SKM-1 treated with dmso at 0.1 percent for 144 hours (cell line): ENCODE measurements around the gene DELE1.
"Not testable (repeated sequence)": the region's sequence is repeated elsewhere in the genome, so short reads cannot be mapped to it uniquely, and the experiment has no call there.

ENCODE experiments used
- DNase-seq: peaks from one replicate; lab custom pipeline; 2025; ENCODE audit not compliant: unreplicated experiment; lab: John Stamatoyannopoulos, UW

The DELE1 gene

DNA sequence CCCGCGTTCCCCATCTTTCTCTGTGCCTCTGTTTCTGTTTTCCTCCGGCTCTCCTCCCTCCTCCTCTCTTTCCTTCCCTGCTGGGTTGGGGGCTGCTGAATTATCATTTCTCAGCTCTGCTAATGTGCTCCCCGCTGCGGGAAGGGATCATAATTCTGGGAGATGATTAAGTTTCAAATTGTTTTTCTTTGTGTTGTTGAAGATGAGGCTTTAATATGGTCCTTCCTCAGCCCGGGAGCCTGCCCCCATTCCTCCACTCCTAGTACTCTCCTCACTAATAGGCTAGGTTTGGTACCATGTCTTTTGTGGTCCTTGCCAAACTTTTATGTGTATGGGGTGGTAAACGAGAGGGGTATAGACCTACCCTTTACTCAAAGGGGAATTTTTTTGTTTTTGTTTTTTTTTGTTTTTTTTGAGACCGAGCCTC, 39.8 kb upstream of the DELE1 start:
- DNase-seq: no peak

GRCh38 chr5:141889282-141889871, 34.3 kb upstream of the DELE1 start:
- no peak for DNase-seq

- not testable (repeated sequence) for DNase-seq
Measured at GRCh38 chr5:141890429-141890828, 33.2 kb upstream of the DELE1 start.

GRCh38 chr5:141897425-141897824, 26.2 kb upstream of the DELE1 start:
- DNase-seq: no peak

DNA sequence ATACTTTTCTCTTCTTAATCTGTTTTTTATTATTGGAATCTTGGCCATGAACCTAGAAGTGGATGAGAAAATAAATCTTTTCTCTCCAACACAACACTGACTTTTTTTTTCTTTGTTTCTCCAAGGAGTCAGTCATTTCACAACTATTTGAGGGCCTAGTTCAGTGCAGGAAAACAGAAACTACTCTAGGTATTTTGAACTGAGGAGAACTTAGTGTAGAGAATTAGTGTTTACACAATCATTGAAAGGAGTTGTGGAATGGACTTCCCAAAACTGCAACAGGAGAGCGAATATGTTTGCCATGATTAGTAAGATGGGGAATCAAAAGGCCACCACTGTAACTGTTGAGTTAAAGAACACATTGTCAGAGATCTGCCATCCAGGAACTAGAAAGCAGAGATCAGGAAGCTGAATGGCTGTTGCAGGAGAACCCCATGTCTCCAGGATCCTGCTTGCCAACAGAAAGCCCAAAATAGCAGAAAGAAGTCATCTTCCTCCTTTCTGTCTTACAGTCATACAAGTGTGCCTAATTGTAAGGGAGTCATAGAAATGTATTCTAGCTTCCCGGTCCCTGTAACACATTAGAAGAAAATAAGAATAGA, 25.1 kb upstream of the DELE1 start:
- DNase-seq: peak; percentile 46

GRCh38 chr5:141902015-141902814, 21.5 kb upstream of the DELE1 start:
- DNase-seq: no peak

DNA sequence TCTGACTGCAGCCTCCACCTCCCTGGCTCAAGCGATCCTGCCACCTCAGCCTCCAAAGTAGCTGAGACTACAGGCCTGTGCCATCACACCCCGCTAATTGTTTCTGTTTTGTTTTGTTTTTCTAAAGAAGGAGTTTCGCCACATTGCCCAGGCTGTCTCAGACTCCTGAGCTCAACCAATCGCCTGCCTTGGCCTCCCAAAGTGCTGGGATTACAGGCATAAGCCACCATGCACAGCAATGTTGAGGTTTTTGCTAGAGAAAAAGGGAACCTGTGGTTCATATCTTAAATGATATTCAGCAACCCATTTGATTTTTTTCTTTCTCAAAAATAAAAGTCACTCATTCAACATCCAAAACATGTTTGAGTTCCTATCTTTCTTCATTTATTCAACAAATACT, 20.4 kb upstream of the DELE1 start:
- peak; percentile 54 for DNase-seq

GRCh38 chr5:141904551-141904950, 19.1 kb upstream of the DELE1 start:
- DNase-seq: no peak

DNA sequence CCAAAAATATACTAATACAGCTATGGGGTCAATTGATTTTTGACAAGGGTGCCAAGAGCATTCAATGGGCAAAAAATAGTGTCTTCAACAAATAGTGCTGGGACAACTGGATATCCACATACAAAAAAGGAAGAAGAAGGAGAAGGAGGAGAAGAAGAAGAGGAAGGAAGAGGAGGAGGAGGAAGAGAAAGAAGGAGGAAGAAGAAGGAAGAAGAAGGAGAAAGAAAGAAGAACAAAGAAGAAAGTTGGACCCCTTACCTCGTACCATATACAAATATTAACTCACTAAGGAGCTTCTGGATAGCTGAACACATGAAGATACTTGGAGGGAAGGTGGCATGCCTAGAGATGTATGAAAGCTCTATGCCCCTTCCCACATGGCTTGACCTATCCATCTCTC, 17.2 kb upstream of the DELE1 start:
- no peak for DNase-seq

- no peak for DNase-seq
Measured at GRCh38 chr5:141906972-141907371, 16.7 kb upstream of the DELE1 start.

GRCh38 chr5:141908796-141909195, 14.9 kb upstream of the DELE1 start:
- DNase-seq: no peak

DNA sequence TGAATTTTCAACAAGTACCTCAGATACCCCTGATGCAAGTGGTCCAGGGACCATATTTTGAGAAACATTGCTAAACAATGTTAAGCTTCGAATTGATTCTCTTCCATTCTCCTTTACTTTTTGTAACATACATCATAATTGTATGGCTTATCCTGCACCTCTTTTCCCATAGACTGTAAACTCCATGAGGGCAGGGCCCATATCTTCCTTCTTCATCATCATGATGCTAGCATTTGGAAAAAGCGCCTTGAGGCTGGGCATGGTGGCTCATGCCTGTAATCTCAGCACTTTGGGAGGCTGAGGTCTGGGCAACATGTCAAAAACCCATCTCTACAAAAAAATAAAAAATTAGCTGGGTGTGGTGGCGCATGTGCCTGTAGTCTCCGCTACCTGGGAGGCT, 14.5 kb upstream of the DELE1 start:
- DNase-seq: no peak

DNA sequence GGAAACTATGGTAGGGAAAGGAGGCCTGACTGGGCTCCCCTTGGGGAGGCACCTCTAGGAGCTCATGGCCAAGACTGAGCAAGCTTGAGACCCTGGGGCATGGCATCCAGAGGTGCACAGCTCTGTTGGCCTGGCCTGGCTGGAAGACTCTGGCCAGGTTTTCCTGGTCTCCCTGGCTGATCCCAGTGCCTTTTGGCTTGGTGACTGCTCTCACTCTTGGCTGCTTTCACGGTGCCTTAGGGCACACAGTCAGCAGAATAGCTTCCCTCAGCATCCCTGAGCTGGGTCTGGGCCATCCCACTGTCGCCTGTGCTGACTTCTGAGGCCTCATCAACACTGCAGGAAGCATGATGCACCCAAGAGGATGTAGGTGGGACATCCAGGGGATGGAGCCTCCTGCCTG, 13.4 kb upstream of the DELE1 start:
- no peak for DNase-seq

- no peak for DNase-seq
Measured at GRCh38 chr5:141913560-141914198, 10.0 kb upstream of the DELE1 start.

GRCh38 chr5:141914199-141914743, 9.4 kb upstream of the DELE1 start:
- DNase-seq: peak; percentile 83

- DNase-seq: no peak
Measured at GRCh38 chr5:141914797-141915196, 8.9 kb upstream of the DELE1 start.

DNA sequence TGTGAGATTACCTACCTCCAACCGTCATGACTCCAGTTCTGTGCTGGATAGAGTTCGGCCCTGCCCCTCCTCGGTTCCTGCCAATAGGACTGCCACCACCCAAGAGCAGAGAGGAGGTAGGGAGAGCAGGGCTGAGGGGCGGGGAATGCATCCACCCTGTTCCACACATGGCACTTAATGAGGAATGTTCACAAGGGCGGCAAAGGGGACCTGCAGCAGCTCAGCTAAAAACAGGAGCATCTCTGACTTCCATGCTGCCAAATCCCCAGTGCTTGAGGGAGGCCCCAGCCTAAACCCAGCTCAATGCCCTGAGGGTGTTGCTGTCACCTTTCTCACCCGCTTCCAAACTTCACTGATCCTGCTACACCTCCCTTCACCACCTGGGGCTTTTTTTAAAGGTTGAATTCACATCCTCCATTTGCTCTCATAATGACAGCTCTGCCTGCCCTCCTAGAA, 7.8 kb upstream of the DELE1 start:
- DNase-seq: no peak

- DNase-seq: no peak
Measured at GRCh38 chr5:141916522-141916921, 7.1 kb upstream of the DELE1 start.

DNA sequence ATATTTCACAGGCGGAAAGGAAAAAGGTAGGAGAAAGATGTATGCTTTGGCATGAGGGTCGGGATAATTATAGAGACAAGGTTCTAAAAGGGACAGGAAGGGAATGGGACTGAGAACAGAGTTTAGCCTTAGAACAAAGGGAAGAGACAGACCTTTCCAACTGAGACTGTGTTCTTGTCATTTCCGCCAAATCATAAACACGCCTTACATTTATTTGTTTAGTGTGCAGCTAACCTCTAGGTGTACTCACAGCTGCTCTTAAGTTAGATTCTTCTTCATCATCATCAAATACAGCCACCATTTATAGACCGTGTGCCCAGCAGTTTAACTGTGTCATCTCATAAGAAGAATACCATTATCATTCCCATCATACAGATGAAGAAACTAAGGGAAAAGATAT, 5.9 kb upstream of the DELE1 start:
- DNase-seq: no peak

GRCh38 chr5:141919218-141920119, 4.2 kb upstream of the DELE1 start:
- DNase-seq: no peak
